Renal cortical epithelial cell (primary cell): ENCODE measurements around the gene TMEM236. TPM values are rescaled to one million over a fixed set of nuclear protein-coding genes. Genes with fewer than 3 reads are reported as not detected.

Experiments used
- DNase-seq: peaks from one replicate; pipeline ENCODE4 v3.0.0-alpha.2; 2011; ENCODE audit warnings: low read depth
- total RNA-seq: library from RNA; depleted of rRNA; stranded (reverse); fragments of >200 nt; gene quantifications from 2 replicates; pipeline ENCODE4 v1.2.3, GENCODE V29; 2014

TMEM236 gene
- total RNA-seq, 1 donor from 2014 or later = 0.10 TPM

GRCh38 chr10:17787087-17787961 is 35.3 kb downstream of the TMEM236 start:
- peak; percentile 98 for DNase-seq

GRCh38 chr10:17788646-17789045 is 36.6 kb downstream of the TMEM236 start:
- peak; percentile 39 for DNase-seq

GRCh38 chr10:17789396-17789795 is 37.4 kb downstream of the TMEM236 start:
- no peak for DNase-seq

- no peak for DNase-seq
These were observed 38.6 kb downstream of the TMEM236 start for GRCh38 chr10:17790651-17791050.

GRCh38 chr10:17792991-17793390 is 41.0 kb downstream of the TMEM236 start:
- no peak for DNase-seq

GRCh38 chr10:17793823-17794644 is 42.0 kb downstream of the TMEM236 start:
- no peak for DNase-seq

GRCh38 chr10:17795083-17795482 is 43.1 kb downstream of the TMEM236 start:
- no peak for DNase-seq

- no peak for DNase-seq
These were observed 44.0 kb downstream of the TMEM236 start for GRCh38 chr10:17795813-17796594.

- no peak for DNase-seq
These were observed 49.5 kb downstream of the TMEM236 start for GRCh38 chr10:17801507-17801906.

GRCh38 chr10:17802350-17802749 is 50.3 kb downstream of the TMEM236 start:
- DNase-seq = no peak

- no peak for DNase-seq
These were observed 51.0 kb downstream of the TMEM236 start for GRCh38 chr10:17802976-17803375.

GRCh38 chr10:17805330-17805729 is 53.3 kb downstream of the TMEM236 start:
- no peak for DNase-seq

- DNase-seq = no peak
These were observed 54.0 kb downstream of the TMEM236 start for GRCh38 chr10:17805921-17806577.

GRCh38 chr10:17808971-17809841 is 57.2 kb downstream of the TMEM236 start, which contains the start of gene MRC1:
Gene MRC1, plus strand, starts transcription at chr10:17809348. Its CDS starts 118 bp downstream, at chr10:17809466.
- no peak for DNase-seq

GRCh38 chr10:17811146-17811865 is 59.3 kb downstream of the TMEM236 start:
- no peak for DNase-seq

GRCh38 chr10:17814973-17815372 is 63.0 kb downstream of the TMEM236 start:
- DNase-seq = no peak

- DNase-seq = no peak
These were observed 64.2 kb downstream of the TMEM236 start for GRCh38 chr10:17816199-17816598.

- DNase-seq = no peak
These were observed 65.3 kb downstream of the TMEM236 start for GRCh38 chr10:17817316-17817715.

- no peak for DNase-seq
These were observed 65.8 kb downstream of the TMEM236 start for GRCh38 chr10:17817790-17818189.

GRCh38 chr10:17819836-17820235 is 67.8 kb downstream of the TMEM236 start:
- no peak for DNase-seq
